Nephron (organoid): Measurements from ENCODE around the gene ADGRL3.

Experiments
- H3K27ac Mint-ChIP-seq, 3 experiments: 2 replicates each; pipeline ENCODE4 v1.8.0; 2020; ENCODE audit warnings: mixed read lengths in 3 of 3, mild to moderate bottlenecking in 2 of 3, moderate library complexity in 1 of 3
- H3K27me3 Mint-ChIP-seq: 2 replicates; pipeline ENCODE4 v1.8.0; 2021; ENCODE audit warnings: low read depth, mild to moderate bottlenecking, moderate library complexity, mixed read lengths
- H3K36me3 Mint-ChIP-seq: 2 replicates; pipeline ENCODE4 v1.8.0; 2020; ENCODE audit warnings: low read depth, mixed read lengths
- H3K4me1 Mint-ChIP-seq: 2 replicates; pipeline ENCODE4 v1.8.0; 2020; ENCODE audit warnings: mixed read lengths
- H3K4me3 Mint-ChIP-seq, 3 experiments: 2 replicates each; pipeline ENCODE4 v1.8.0; 2020; ENCODE audit warnings: mild to moderate bottlenecking in 3 of 3, mixed read lengths in 3 of 3, moderate library complexity in 2 of 3
- H3K9me3 Mint-ChIP-seq: 2 replicates; pipeline ENCODE4 v1.8.0; 2020; ENCODE audit warnings: mixed read lengths
- TF ChIP-seq, protein P1 (sequence below), 3 experiments: fragments of 200-600 bp; sonication (generic); IDR thresholded peaks; one replicate each; pipeline ENCODE4 v1.5.0; 2021; ENCODE audit warnings: antibody characterized with exemption in 3 of 3; ENCODE audit not compliant: unreplicated experiment in 3 of 3

The ADGRL3 gene

DNA sequence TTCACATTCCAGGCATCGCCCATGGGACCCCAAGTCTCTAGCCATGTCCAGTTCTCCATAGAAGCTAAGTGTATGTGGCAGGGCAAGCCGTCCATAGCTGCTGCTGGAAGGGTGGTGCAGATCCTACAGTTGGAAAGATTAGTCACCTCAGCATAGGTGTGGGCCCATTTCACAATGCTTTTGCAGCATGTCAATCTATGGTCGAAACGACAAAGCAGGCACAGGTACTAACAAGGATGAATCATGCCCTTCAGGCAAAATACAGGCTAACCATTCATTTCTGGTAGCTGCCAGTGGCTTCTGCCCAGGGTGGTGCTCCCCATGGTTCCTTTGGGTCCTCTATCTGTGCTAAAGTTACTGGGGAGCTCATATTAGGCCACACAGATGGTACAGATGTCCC lies 225.2 kb downstream of the ADGRL3 start:
- H3K36me3 Mint-ChIP-seq, result peaks cover 8% of the 10 kb centered on the region
- TF ChIP-seq, protein P1, sequence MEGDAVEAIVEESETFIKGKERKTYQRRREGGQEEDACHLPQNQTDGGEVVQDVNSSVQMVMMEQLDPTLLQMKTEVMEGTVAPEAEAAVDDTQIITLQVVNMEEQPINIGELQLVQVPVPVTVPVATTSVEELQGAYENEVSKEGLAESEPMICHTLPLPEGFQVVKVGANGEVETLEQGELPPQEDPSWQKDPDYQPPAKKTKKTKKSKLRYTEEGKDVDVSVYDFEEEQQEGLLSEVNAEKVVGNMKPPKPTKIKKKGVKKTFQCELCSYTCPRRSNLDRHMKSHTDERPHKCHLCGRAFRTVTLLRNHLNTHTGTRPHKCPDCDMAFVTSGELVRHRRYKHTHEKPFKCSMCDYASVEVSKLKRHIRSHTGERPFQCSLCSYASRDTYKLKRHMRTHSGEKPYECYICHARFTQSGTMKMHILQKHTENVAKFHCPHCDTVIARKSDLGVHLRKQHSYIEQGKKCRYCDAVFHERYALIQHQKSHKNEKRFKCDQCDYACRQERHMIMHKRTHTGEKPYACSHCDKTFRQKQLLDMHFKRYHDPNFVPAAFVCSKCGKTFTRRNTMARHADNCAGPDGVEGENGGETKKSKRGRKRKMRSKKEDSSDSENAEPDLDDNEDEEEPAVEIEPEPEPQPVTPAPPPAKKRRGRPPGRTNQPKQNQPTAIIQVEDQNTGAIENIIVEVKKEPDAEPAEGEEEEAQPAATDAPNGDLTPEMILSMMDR (IDR thresholded peaks at IDR 0.05; ENCODE audit: unreplicated experiment in 3 of 3), result no peak
- H3K4me3 Mint-ChIP-seq, result no peak overlapping the region
- no peaks in the 10 kb centered on the region for H3K4me1 Mint-ChIP-seq
- H3K9me3 Mint-ChIP-seq, result peaks cover 6% of the 10 kb centered on the region
- no peak overlapping the region for H3K27ac Mint-ChIP-seq
- no peaks in the 10 kb centered on the region for H3K27me3 Mint-ChIP-seq

DNA sequence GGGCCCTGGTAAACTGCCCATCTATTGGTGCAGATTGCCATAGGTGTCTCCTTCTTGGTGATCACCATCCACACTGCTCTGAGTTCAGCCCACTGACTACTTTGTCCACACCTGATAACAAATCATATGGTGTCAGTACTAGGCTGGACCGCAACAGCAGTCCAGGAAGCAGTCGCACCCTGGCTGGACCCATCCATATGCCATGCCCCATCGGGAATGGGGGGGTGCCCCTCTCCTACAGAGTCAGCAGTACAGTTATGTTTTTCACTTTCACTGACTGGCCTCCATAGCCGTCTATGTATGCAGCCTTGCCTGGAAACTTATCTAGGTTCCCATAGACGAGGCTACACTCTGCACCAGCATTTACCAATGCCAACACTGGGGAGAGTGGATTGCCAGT lies 226.1 kb downstream of the ADGRL3 start:
- H3K27me3 Mint-ChIP-seq, result no peaks in the 10 kb centered on the region
- H3K4me1 Mint-ChIP-seq, result no peaks in the 10 kb centered on the region
- no peak overlapping the region for H3K4me3 Mint-ChIP-seq
- H3K27ac Mint-ChIP-seq, result no peak overlapping the region
- peaks cover 8% of the 10 kb centered on the region for H3K36me3 Mint-ChIP-seq
- H3K9me3 Mint-ChIP-seq, result peaks cover 6% of the 10 kb centered on the region
- TF ChIP-seq, protein P1 (IDR thresholded peaks at IDR 0.05; ENCODE audit: unreplicated experiment in 3 of 3), result no peak

DNA sequence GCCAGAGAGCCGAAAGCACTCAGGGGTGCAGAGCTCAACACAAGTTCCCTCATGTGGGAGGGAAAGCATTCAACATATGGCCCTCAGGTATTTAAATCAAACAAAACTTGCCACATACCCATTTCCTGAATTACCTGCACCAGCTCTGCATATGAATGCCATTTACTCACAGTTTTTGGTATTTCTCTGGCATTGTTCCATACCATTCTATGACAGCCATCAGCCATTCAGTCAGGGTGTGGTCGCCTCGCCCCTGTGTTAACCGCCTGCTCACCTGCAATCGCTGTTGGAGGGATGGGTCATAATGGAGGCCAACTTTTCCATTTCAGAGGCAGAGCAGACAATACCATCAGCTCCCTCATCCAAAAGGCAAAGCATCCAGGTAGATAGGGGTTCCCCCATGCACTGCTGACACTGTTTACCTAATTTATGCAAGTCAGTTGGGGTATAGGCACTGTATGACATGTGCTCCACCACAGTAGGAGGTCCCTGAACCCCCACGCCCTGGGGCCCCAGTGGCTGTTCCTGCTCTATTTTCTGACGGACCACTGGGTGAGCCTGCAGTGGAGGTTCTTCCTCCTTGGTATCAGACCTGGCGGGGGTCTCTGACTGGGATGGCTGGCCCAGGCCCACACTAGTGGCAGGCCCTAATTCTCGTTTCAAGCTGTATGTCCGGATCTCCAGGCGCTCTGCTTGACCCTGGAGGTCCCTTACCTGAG lies 227.1 kb downstream of the ADGRL3 start:
- Mint-ChIP-seq H3K9me3 (peaks cover 6% of the 10 kb centered on the region), H3K36me3 (peaks cover 8% of the 10 kb centered on the region), H3K4me3 (no peak overlapping the region), H3K4me1 (no peaks in the 10 kb centered on the region), H3K27ac (no peak overlapping the region), H3K27me3 (no peaks in the 10 kb centered on the region)
- TF ChIP-seq, protein P1 (IDR thresholded peaks at IDR 0.05; ENCODE audit: unreplicated experiment in 3 of 3), result no peak

DNA sequence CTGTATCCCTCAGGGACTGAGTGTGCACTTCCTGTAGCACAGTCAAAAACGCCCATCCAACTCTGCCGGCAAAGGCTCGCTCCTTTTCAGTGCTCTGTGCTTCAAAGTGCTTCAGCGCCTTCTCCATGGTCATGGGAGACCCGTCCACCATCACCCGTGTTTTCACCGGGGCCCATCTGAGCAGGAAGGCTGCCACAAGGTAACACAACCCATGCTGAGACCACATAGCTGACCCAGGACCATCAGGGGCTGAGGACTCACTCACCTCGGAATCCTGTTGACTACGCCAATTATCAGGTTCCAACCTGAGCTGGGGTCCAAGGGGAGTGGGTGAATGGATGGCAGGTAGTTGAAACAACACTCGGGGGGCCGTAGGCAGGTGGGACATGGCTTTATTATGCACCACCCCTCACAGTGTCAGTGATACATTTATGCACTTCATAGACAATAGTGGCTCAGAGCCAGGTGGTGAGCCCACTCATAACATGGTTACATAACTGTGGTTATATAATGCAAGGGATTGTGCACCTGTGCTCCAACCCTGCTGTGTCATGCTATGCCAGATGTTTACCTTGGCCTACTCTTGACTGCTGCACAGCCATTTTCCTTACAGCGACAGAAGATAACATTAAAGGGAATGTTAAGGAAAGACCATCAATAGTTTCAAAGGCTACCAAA lies 227.8 kb downstream of the ADGRL3 start:
- Mint-ChIP-seq H3K4me1 (no peaks in the 10 kb centered on the region), H3K4me3 (no peak overlapping the region), H3K9me3 (peaks cover 6% of the 10 kb centered on the region), H3K27ac (no peak overlapping the region), H3K36me3 (peaks cover 8% of the 10 kb centered on the region), H3K27me3 (no peaks in the 10 kb centered on the region)
- TF ChIP-seq, protein P1 (IDR thresholded peaks at IDR 0.05; ENCODE audit: unreplicated experiment in 3 of 3), result no peak

DNA sequence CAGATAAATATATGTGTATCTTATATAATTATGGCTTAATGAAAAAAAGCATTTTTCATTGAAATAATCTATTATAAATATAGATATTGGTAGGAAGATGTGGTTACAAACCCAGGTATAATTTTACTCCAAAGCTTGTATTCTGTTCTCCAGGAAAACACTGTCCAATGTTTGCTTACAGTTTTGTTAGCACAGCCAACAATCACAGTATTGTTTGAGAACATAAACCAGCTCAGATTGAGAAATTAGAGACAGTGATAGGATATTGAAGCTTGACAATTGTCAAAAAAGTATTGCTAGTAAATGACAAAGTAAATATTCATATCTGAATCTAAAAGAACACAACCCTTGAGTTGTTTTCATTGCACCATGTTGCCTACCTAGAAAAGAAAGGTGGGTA lies 228.8 kb downstream of the ADGRL3 start:
- H3K36me3 Mint-ChIP-seq, result no peaks in the 10 kb centered on the region
- no peaks in the 10 kb centered on the region for H3K4me1 Mint-ChIP-seq
- H3K9me3 Mint-ChIP-seq, result no peaks in the 10 kb centered on the region
- H3K27me3 Mint-ChIP-seq, result no peaks in the 10 kb centered on the region
- no peak overlapping the region for H3K27ac Mint-ChIP-seq
- H3K4me3 Mint-ChIP-seq, result no peak overlapping the region
- TF ChIP-seq, protein P1 (IDR thresholded peaks at IDR 0.05; ENCODE audit: unreplicated experiment in 3 of 3), result no peak

DNA sequence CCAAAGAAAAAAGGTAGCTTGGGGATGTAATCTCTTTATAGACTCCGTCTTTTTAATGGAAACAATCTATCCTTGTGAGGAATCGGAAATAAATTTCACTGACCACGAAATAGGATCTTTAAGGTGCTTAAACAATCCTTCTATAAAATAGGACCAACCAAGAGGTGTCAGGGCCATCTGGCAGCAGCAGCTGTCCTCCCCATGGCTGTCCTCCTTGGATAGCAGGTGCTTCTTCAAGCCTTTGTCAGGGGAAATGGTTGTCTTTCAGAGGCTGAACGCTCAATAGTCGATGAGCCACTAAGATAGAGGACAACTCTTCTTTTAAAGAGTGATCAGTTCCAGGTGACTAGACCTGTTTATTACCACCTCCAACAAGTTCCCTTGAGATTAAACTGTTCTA lies 231.0 kb downstream of the ADGRL3 start:
- TF ChIP-seq, protein P1 (IDR thresholded peaks at IDR 0.05; ENCODE audit: unreplicated experiment in 3 of 3), result no peak
- H3K36me3 Mint-ChIP-seq, result no peaks in the 10 kb centered on the region
- no peaks in the 10 kb centered on the region for H3K9me3 Mint-ChIP-seq
- no peak overlapping the region for H3K27ac Mint-ChIP-seq
- H3K4me1 Mint-ChIP-seq, result no peaks in the 10 kb centered on the region
- H3K4me3 Mint-ChIP-seq, result no peak overlapping the region
- H3K27me3 Mint-ChIP-seq, result no peaks in the 10 kb centered on the region
